GM12878 (cell line): ENCODE results near the gene TRABD2A. TPM values are rescaled to one million over a fixed set of nuclear protein-coding genes. Genes with fewer than 3 reads are reported as not detected.

Experiments used
- BCL11A ChIP-seq: IDR thresholded peaks from 2 replicates; pipeline ENCODE4 v1.6.1; 2011; ENCODE audit warnings: low read depth, low read length
- E2F8 ChIP-seq: fragments of 450-650 bp; IDR thresholded peaks from 2 replicates; pipeline ENCODE4 v1.6.1; 2018; ENCODE audit warnings: mild to moderate bottlenecking, low read depth, moderate library complexity; ENCODE audit not compliant: partially characterized antibody
- HDGF ChIP-seq: fragments of 450-650 bp; IDR thresholded peaks from 2 replicates; pipeline ENCODE4 v1.6.1; 2016; ENCODE audit warnings: antibody characterized with exemption
- IRF4 ChIP-seq: IDR thresholded peaks from 2 replicates; pipeline ENCODE4 v1.6.1; 2011; ENCODE audit warnings: low read depth, low read length
- IRF5 ChIP-seq: fragments of 450-650 bp; IDR thresholded peaks from 2 replicates; pipeline ENCODE4 v1.6.1; 2017; ENCODE audit warnings: borderline replicate concordance
- JUNB ChIP-seq: IDR thresholded peaks from 2 replicates; pipeline ENCODE4 v1.6.1; 2016; ENCODE audit warnings: antibody characterized with exemption, mild to moderate bottlenecking
- MEF2A ChIP-seq: IDR thresholded peaks from 2 replicates; pipeline ENCODE4 v1.6.1; 2011; ENCODE audit warnings: low read depth, mild to moderate bottlenecking, low read length, moderate library complexity; ENCODE audit not compliant: insufficient read depth
- MXI1 ChIP-seq: fragments of 150-350 bp; IDR thresholded peaks from 2 replicates; pipeline ENCODE4 v1.6.1; 2011; ENCODE audit warnings: low read depth, mild to moderate bottlenecking, inconsistent platforms, low read length, improper control_type of control experiment
- NFIC ChIP-seq: IDR thresholded peaks from 2 replicates; pipeline ENCODE4 v1.6.1; 2012; ENCODE audit warnings: low read depth, mild to moderate bottlenecking, inconsistent platforms, low read length, moderate library complexity
- NR2F1 ChIP-seq: fragments of 450-650 bp; conservative IDR thresholded peaks from 2 replicates; pipeline ENCODE4 v1.6.1; 2017; ENCODE audit warnings: mild to moderate bottlenecking
- RAD51 ChIP-seq: fragments of 450-650 bp; IDR thresholded peaks from 2 replicates; pipeline ENCODE4 v1.6.1; 2016; ENCODE audit warnings: moderate library complexity, mild to moderate bottlenecking, inconsistent platforms
- RCOR1 ChIP-seq: conservative IDR thresholded peaks from 2 replicates; pipeline ENCODE4 v1.6.1; 2012; ENCODE audit warnings: low read depth, low read length, improper control_type of control experiment
- REST ChIP-seq: IDR thresholded peaks from 2 replicates; pipeline ENCODE4 v1.6.1; 2012; ENCODE audit warnings: mild to moderate bottlenecking, low read depth, low read length
- SPI1 ChIP-seq: IDR thresholded peaks from 2 replicates; pipeline ENCODE4 v1.6.1; 2011; ENCODE audit warnings: low read depth, mild to moderate bottlenecking, low read length, moderate library complexity, borderline replicate concordance; ENCODE audit not compliant: insufficient read depth
- TBL1XR1 ChIP-seq: IDR thresholded peaks from 2 replicates; pipeline ENCODE4 v1.6.1; 2012; ENCODE audit warnings: low read depth, low read length, improper control_type of control experiment
- USF2 ChIP-seq: IDR thresholded peaks from 2 replicates; pipeline ENCODE4 v1.6.1; 2011; ENCODE audit warnings: low read depth, low read length, improper control_type of control experiment, borderline replicate concordance
- ZBTB33 ChIP-seq: fragments of 450-650 bp; IDR thresholded peaks from 2 replicates; pipeline ENCODE4 v1.6.1; 2017; ENCODE audit warnings: mild to moderate bottlenecking
- ZNF207 ChIP-seq: fragments of 450-650 bp; IDR thresholded peaks from 2 replicates; pipeline ENCODE4 v1.6.1; 2014; ENCODE audit warnings: antibody characterized with exemption, mild to moderate bottlenecking, borderline replicate concordance
- ZNF24 ChIP-seq: fragments of 450-650 bp; IDR thresholded peaks from 2 replicates; pipeline ENCODE4 v1.6.1; 2017; ENCODE audit warnings: antibody characterized with exemption, mild to moderate bottlenecking
- polyA plus RNA-seq, 11 experiments: library from polyadenylated mRNA; depleted of rRNA in 4 of 11; unstranded in 6 of 11; stranded (reverse) in 5 of 11; fragments of >200 nt; fragmentation: Nextera tagmentation in 4 of 11; fragmentation: Illumina TruSeq in 1 of 11; extraction: Ambion mirVana in 4 of 11; extraction: Trizol in 1 of 11; gene quantifications; 1 replicate in 1 of 11; 2 replicates in 10 of 11; pipeline versions ENCODE4 v1.2.1 to v1.2.3, GENCODE V29; 2011 to 2016; ENCODE audit warnings: inconsistent platforms in 2 of 11, missing spikeins in 2 of 11, low read depth in 1 of 11
- total RNA-seq, 4 experiments: library from RNA; depleted of rRNA in 3 of 4; stranded (reverse); fragments of >200 nt in 3 of 4; fragmentation: Illumina TruSeq in 1 of 4; extraction: Trizol in 1 of 4; gene quantifications; 2 replicates each; pipeline versions ENCODE4 v1.2.1 to v1.2.3, GENCODE V29; 2013 to 2021

Gene TRABD2A
- total and polyA plus RNA-seq, 10 of the 15 experiments (the other 5 are each of a cell fraction or from before 2014, with no cell fraction given): 1.4 to 7.6 (median 4.1) TPM

GRCh38 chr2:84906900-84907714 is 26.2 kb upstream of the TRABD2A start (continued):
- TF ChIP-seq E2F8 (no peak), JUNB (no peak), TBL1XR1 (no peak), BCL11A (no peak), RAD51 (0 out of 2 replicates have a peak, but pooled peaks have one; percentile 11), IRF5 (no peak), USF2 (no peak), RCOR1 (no peak), MXI1 (no peak), ZNF24 (no peak), NR2F1 (no peak), HDGF (no peak; the same call in 1 of the 2 replicates), NFIC (no peak; the same call in 1 of the 2 replicates), SPI1 (peak; percentile 88), ZBTB33 (no peak), REST (no peak), IRF4 (no peak), MEF2A (no peak), ZNF207 (no peak)
